ENCODE data around the gene ACSL6.

The ACSL6 gene

GRCh38 chr5:131997026-131997726 is 14.3 kb downstream of the ACSL6 start:
- no peak overlapping the region for H3K4me3 ChIP-seq (ENCODE audit: low read depth, low read length)
- DNase-seq (ENCODE audit: low read depth, low spot score), result no peak
- no peak for TF ChIP-seq CTCF (IDR thresholded peaks at IDR 0.05; ENCODE audit: low read depth, low read length)
- in situ Hi-C loops (cut with HindIII; ENCODE audit: low sequenced_read_pairs), result no loop called here

GRCh38 chr5:131996210-131997025 is 15.0 kb downstream of the ACSL6 start:
- no peak for TF ChIP-seq CTCF (IDR thresholded peaks at IDR 0.05; ENCODE audit: low read depth, low read length)
- no peak for DNase-seq (ENCODE audit: low read depth, low spot score)
- in situ Hi-C loops (cut with HindIII; ENCODE audit: low sequenced_read_pairs), result no loop called here
- H3K4me3 ChIP-seq (ENCODE audit: low read depth, low read length), result no peak overlapping the region

- TF ChIP-seq CTCF (IDR thresholded peaks at IDR 0.05; ENCODE audit: low read depth, low read length), result no peak
- in situ Hi-C loops (cut with HindIII; ENCODE audit: low sequenced_read_pairs), result no loop called here
- no peak overlapping the region for H3K4me3 ChIP-seq (ENCODE audit: low read depth, low read length)
- no peak for DNase-seq (ENCODE audit: low read depth, low spot score)
Observed at GRCh38 chr5:131994533-131995226, 16.8 kb downstream of the ACSL6 start.

GRCh38 chr5:131994090-131994489 is 17.4 kb downstream of the ACSL6 start:
- no peak overlapping the region for H3K4me3 ChIP-seq (ENCODE audit: low read depth, low read length)
- no peak for DNase-seq (ENCODE audit: low read depth, low spot score)
- TF ChIP-seq CTCF (IDR thresholded peaks at IDR 0.05; ENCODE audit: low read depth, low read length), result no peak
- in situ Hi-C loops (cut with HindIII; ENCODE audit: low sequenced_read_pairs), result no loop called here

GRCh38 chr5:131993676-131994075 is 17.8 kb downstream of the ACSL6 start:
- in situ Hi-C loops (cut with HindIII; ENCODE audit: low sequenced_read_pairs), result no loop called here
- no peak for DNase-seq (ENCODE audit: low read depth, low spot score)
- TF ChIP-seq CTCF (IDR thresholded peaks at IDR 0.05; ENCODE audit: low read depth, low read length), result no peak
- no peak overlapping the region for H3K4me3 ChIP-seq (ENCODE audit: low read depth, low read length)

- DNase-seq (ENCODE audit: low read depth, low spot score), result no peak
- TF ChIP-seq CTCF (IDR thresholded peaks at IDR 0.05; ENCODE audit: low read depth, low read length), result no peak
- no peak overlapping the region for H3K4me3 ChIP-seq (ENCODE audit: low read depth, low read length)
- in situ Hi-C loops (cut with HindIII; ENCODE audit: low sequenced_read_pairs), result no loop called here
Observed at GRCh38 chr5:131992370-131992769, 19.1 kb downstream of the ACSL6 start.

All from astrocyte of the spinal cord (primary cell).